HCT116 (cell line): ENCODE measurements around the gene TEX19. TPM values are rescaled to one million over a fixed set of nuclear protein-coding genes. Genes with fewer than 3 reads are reported as not detected.
"Not testable (repeated sequence)": the region's sequence is repeated elsewhere in the genome, so short reads cannot be mapped to it uniquely, and the experiment has no call there.

Experiments
- ATAC-seq: fragments of 200-7000 bp; cut with Tn5 transposase; 2 replicates; pipeline ENCODE4 v1.9.1; 2020; ENCODE audit warnings: mild to moderate bottlenecking, moderate library complexity
- BruUV-seq: library from RNA; stranded (reverse); fragments of 400-500 nt; replicated peaks from 2 replicates; lab custom pipeline; 2021; lab: Mats Ljungman, UMichigan
- CTCF ChIA-PET: fragments of 300-600 bp; sonication (Branson Sonifier 250); formaldehyde crosslinking; loops from one replicate; lab custom pipeline; 2021; ENCODE audit warnings: antibody characterized with exemption; lab: Charles Lee
- POLR2A ChIA-PET: fragments of 300-600, 350-600 bp; sonication (Branson Sonifier 250); formaldehyde crosslinking; loops from one replicate; lab custom pipeline; 2021; ENCODE audit warnings: antibody characterized with exemption; lab: Charles Lee
- RAD21 ChIA-PET, 2 experiments: fragments of 300-600 bp; sonication (Branson Sonifier 250); formaldehyde crosslinking; loops; one replicate each; lab custom pipeline; 2023; ENCODE audit warnings: low total read pairs in 2 of 2; ENCODE audit not compliant: uncharacterized antibody in 2 of 2, unreplicated experiment in 2 of 2, low non-redundant PET in 1 of 2; lab: Charles Lee
- DNase-seq: peaks from one replicate; pipeline ENCODE4 v3.0.0-alpha.2; 2010; ENCODE audit warnings: low read depth, low spot score
- H2AFZ ChIP-seq: fragments of 200-600 bp; shearing (Covaris generic), sonication (generic); 2 replicates; pipeline ENCODE4 v1.6.1; 2017; ENCODE audit warnings: low read depth, mixed run types, mixed read lengths, antibody characterized with exemption, low read length; ENCODE audit not compliant: poor library complexity, severe bottlenecking
- H3K27ac ChIP-seq: 2 replicates; pipeline ENCODE4 v1.5.1; 2012; ENCODE audit warnings: low read depth, low read length
- H3K27me3 ChIP-seq: fragments of 200-600 bp; sonication (generic); 2 replicates; pipeline ENCODE4 v1.6.1; 2016; ENCODE audit warnings: mixed run types, low read length, mixed read lengths; ENCODE audit not compliant: insufficient read depth
- H3K36me3 ChIP-seq, 2 experiments: fragments of 200-500 bp in 1 of 2; fragments of 200-600 bp in 1 of 2; sonication (Bioruptor generic) in 1 of 2; sonication (generic) in 1 of 2; 2 replicates each; pipeline versions ENCODE4 v1.5.1 to v1.6.1; 2014 to 2016; ENCODE audit warnings: low read length in 2 of 2, inconsistent platforms in 1 of 2, mixed read lengths in 1 of 2, mixed run types in 1 of 2; ENCODE audit not compliant: insufficient read depth in 2 of 2, control insufficient read depth in 1 of 2
- H3K4me1 ChIP-seq, 2 experiments: fragments of 200-600 bp in 1 of 2; sonication (generic) in 1 of 2; 2 replicates each; pipeline versions ENCODE4 v1.5.1 to v1.6.1; 2012 to 2017; ENCODE audit warnings: low read length in 2 of 2, inconsistent platforms in 1 of 2, mild to moderate bottlenecking in 1 of 2, mixed read lengths in 1 of 2, mixed run types in 1 of 2, moderate library complexity in 1 of 2; ENCODE audit not compliant: insufficient read depth in 2 of 2, control insufficient read depth in 1 of 2
- H3K4me2 ChIP-seq: fragments of 200-600 bp; sonication (generic); 2 replicates; pipeline ENCODE4 v1.6.1; 2017; ENCODE audit warnings: mixed run types, low read length, mixed read lengths
- H3K4me3 ChIP-seq, 2 experiments: fragments of 200-600 bp in 1 of 2; sonication (generic) in 1 of 2; replicated peaks in 1 of 2; 2 replicates each; pipeline ENCODE4 v1.5.1; 2011 to 2016; ENCODE audit warnings: low read length in 2 of 2, control low read depth in 1 of 2, low read depth in 1 of 2, mild to moderate bottlenecking in 1 of 2, mixed read lengths in 1 of 2, mixed run types in 1 of 2
- H3K79me2 ChIP-seq: fragments of 200-600 bp; sonication (generic); 2 replicates; pipeline ENCODE4 v1.6.1; 2017; ENCODE audit warnings: mild to moderate bottlenecking, mixed run types, low read length, moderate library complexity, mixed read lengths; ENCODE audit not compliant: insufficient read depth
- H3K9ac ChIP-seq: fragments of 200-600 bp; sonication (generic); 2 replicates; pipeline ENCODE4 v1.6.1; 2016; ENCODE audit warnings: low read length, mixed read lengths
- H3K9me2 ChIP-seq: fragments of 200-600 bp; sonication (generic), shearing (Covaris generic); 2 replicates; pipeline ENCODE4 v1.6.1; 2017; ENCODE audit warnings: mixed run types, mild to moderate bottlenecking, moderate library complexity; ENCODE audit not compliant: insufficient read depth
- H3K9me3 ChIP-seq, 2 experiments: fragments of 200-500 bp in 1 of 2; fragments of 200-600 bp in 1 of 2; sonication (Bioruptor generic) in 1 of 2; sonication (generic) in 1 of 2; 2 replicates each; pipeline ENCODE4 v1.6.1; 2014 to 2017; ENCODE audit warnings: low read length in 2 of 2, mixed read lengths in 2 of 2, inconsistent platforms in 1 of 2, low read depth in 1 of 2, mild to moderate bottlenecking in 1 of 2, mixed run types in 1 of 2, moderate library complexity in 1 of 2; ENCODE audit not compliant: control insufficient read depth in 1 of 2, insufficient read depth in 1 of 2
- H4K20me1 ChIP-seq: fragments of 200-600 bp; sonication (generic), shearing (Covaris generic); 2 replicates; pipeline ENCODE4 v1.6.1; 2017; ENCODE audit warnings: mixed run types, mild to moderate bottlenecking, moderate library complexity; ENCODE audit not compliant: insufficient read depth
- CBX3 ChIP-seq: IDR thresholded peaks from 2 replicates; pipeline ENCODE4 v1.6.1; 2012; ENCODE audit warnings: low read depth
- REST ChIP-seq: IDR thresholded peaks from 2 replicates; pipeline ENCODE4 v1.6.1; 2012; ENCODE audit warnings: low read depth
- SP1 ChIP-seq: IDR thresholded peaks from 2 replicates; pipeline ENCODE4 v1.6.1; 2012; ENCODE audit warnings: low read depth
- intact Hi-C: fragments of 100-400 bp; cut with micrococcal nuclease; formaldehyde crosslinking; loops from 2 replicates; pipeline ENCODE4 v1.10.0; 2022
- total RNA-seq: library from RNA; stranded (reverse); gene quantifications from one replicate; pipeline ENCODE4 v1.2.1, GENCODE V29; 2021; ENCODE audit not compliant: unreplicated experiment

TEX19 gene
- total RNA-seq, 1 experiment from 2014 or later = 2.1 TPM

GRCh38 chr17:82381703-82382009, 22.6 kb downstream of the TEX19 start:
- H3K27me3 ChIP-seq, H3K9me3 ChIP-seq, H3K79me2 ChIP-seq, RAD21 ChIA-PET, BruUV-seq, H3K27ac ChIP-seq, H2AFZ ChIP-seq, H4K20me1 ChIP-seq, ATAC-seq, H3K9me2 ChIP-seq, DNase-seq, H3K4me2 ChIP-seq, CTCF ChIA-PET, POLR2A ChIA-PET, H3K36me3 ChIP-seq, intact Hi-C loops, H3K4me3 ChIP-seq, H3K9ac ChIP-seq: not testable (repeated sequence)
- H3K4me1 ChIP-seq = peaks cover 15 to 20% of the 10 kb centered on the region in 2 experiments

GRCh38 chr17:82382220-82382932, 23.3 kb downstream of the TEX19 start:
- RAD21 ChIA-PET, H3K4me3 ChIP-seq, POLR2A ChIA-PET, H3K9me2 ChIP-seq, H3K79me2 ChIP-seq, H3K36me3 ChIP-seq, H3K9ac ChIP-seq, H2AFZ ChIP-seq, H3K27me3 ChIP-seq, ATAC-seq, H3K9me3 ChIP-seq, DNase-seq, intact Hi-C loops, BruUV-seq, H3K4me2 ChIP-seq, H3K27ac ChIP-seq, CTCF ChIA-PET, H4K20me1 ChIP-seq: not testable (repeated sequence)
- H3K4me1 ChIP-seq = peaks cover 15 to 20% of the 10 kb centered on the region in 2 experiments

DNA sequence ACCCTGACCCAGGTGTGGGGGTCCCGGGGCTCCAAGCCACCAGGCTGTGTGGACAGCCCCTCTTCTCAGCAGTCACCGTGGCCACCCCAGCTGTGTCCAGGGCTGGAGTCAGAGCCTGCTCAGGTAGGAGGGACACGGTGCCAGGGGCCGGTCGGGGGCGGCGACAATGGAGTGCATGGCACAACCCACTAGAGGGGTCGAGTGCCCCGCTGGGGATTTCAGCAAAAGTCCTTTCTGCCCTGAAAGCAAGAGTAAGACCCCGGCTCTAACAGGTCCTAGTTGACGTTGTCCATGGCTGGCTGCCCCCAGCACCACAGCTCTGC, 23.8 kb downstream of the TEX19 start:
- H3K4me3 ChIP-seq = no peak overlapping the region
- H4K20me1 ChIP-seq = no peaks in the 10 kb centered on the region
- H3K9ac ChIP-seq = no peak overlapping the region
- no peak for ATAC-seq
- H3K4me1 ChIP-seq = peaks cover 15 to 23% of the 10 kb centered on the region in 2 experiments
- H3K9me3 ChIP-seq = no peaks in the 10 kb centered on the region
- ChIA-PET RAD21 (no interaction called here), CTCF (no interaction called here), POLR2A (no interaction called here)
- H3K4me2 ChIP-seq = no peak overlapping the region
- H3K36me3 ChIP-seq = no peaks in the 10 kb centered on the region
- TF ChIP-seq SP1 (no peak), REST (no peak), CBX3 (no peak)
- no peak overlapping the region for H2AFZ ChIP-seq
- no peak overlapping the region for H3K27ac ChIP-seq
- BruUV-seq = no TSS peak
- H3K9me2 ChIP-seq = no peaks in the 10 kb centered on the region
- no peaks in the 10 kb centered on the region for H3K27me3 ChIP-seq
- intact Hi-C loops = no loop called here
- DNase-seq = no peak
- H3K79me2 ChIP-seq = no peaks in the 10 kb centered on the region
